ENCODE measurements around the gene RDH12. TPM values are rescaled to one million over a fixed set of nuclear protein-coding genes. Genes with fewer than 3 reads are reported as not detected.

Gene RDH12
- total and polyA plus RNA-seq, 2 donors (not counting 3 experiments of a cell fraction or from before 2014, with no cell fraction given) = not detected

- ChIA-PET CTCF (interaction anchor here (1.5 kb wide), 1 partner anchor 10 kb away, joined by 3 read pairs; no protein-coding TSS in a partner anchor), POLR2A (no interaction called here)
- no peak overlapping the region for H2AFZ ChIP-seq (ENCODE audit: low read depth, low read length)
- no peaks in the 10 kb centered on the region for H3K27me3 ChIP-seq (ENCODE audit: control insufficient read depth in 2 of 2, insufficient read depth in 2 of 2, low read length in 2 of 2)
- no peaks in the 10 kb centered on the region for H3K4me1 ChIP-seq (ENCODE audit: control insufficient read depth, extremely low read depth, insufficient read depth, low read length)
- intact Hi-C loops (cut with micrococcal nuclease) = no loop called here
- dilution Hi-C loops (cut with MboI; ENCODE audit: extremely low pct_ligation_motif_present, low sequenced_read_pairs) = no loop called here
- BruUV-seq (replicated peaks) = no TSS peak
- no peak overlapping the region for H3K4me3 ChIP-seq (replicated peaks in 1 of 3; ENCODE audit: insufficient read depth in 1 of 3, low read depth in 1 of 3, low read length in 3 of 3)
- H3K9me3 ChIP-seq (replicated peaks; ENCODE audit: control insufficient read depth, insufficient read depth, low read length) = no peaks in the 10 kb centered on the region
- FAIRE-seq = no peak
- H3K27ac ChIP-seq (ENCODE audit: insufficient read depth, low read depth, low read length) = no peak overlapping the region
- no peak for DNase-seq (ENCODE audit: low read depth, low spot score)
- no peaks in the 10 kb centered on the region for H3K79me2 ChIP-seq (ENCODE audit: control insufficient read depth, insufficient read depth, low read length)
- H3K9ac ChIP-seq (replicated peaks; ENCODE audit: extremely low read depth, insufficient read depth, low read length) = no peak overlapping the region
- H3K36me3 ChIP-seq (ENCODE audit: control insufficient read depth in 2 of 2, extremely low read depth in 1 of 2, insufficient read depth in 2 of 2, low read length in 2 of 2) = peaks cover 11 to 44% of the 10 kb centered on the region in 2 experiments
- no peak overlapping the region for H3K4me2 ChIP-seq (ENCODE audit: insufficient read depth, low read length)
- TF ChIP-seq MYC (IDR thresholded peaks at IDR 0.05; ENCODE audit: low read depth, low read length) = no peak
- no peak for TF ChIP-seq JUN (IDR thresholded peaks at IDR 0.05; ENCODE audit: borderline replicate concordance, insufficient read depth, insufficient read length, low read depth)
- no peak for TF ChIP-seq MAX (IDR thresholded peaks at IDR 0.05; ENCODE audit: insufficient read depth, insufficient read length)
- TF ChIP-seq GATA2 (IDR thresholded peaks at IDR 0.05; ENCODE audit: insufficient read depth, insufficient read length, low read depth, low read length) = no peak
- TF ChIP-seq EZH2 (IDR thresholded peaks at IDR 0.05; ENCODE audit: borderline replicate concordance, low read depth, low read length, severe bottlenecking) = no peak
- TF ChIP-seq POLR2A (IDR thresholded peaks at IDR 0.05; ENCODE audit: low read depth, low read length) = no peak
- no peak for TF ChIP-seq POLR2AphosphoS5 (IDR thresholded peaks at IDR 0.05; ENCODE audit: insufficient read depth, low read depth, low read length)
- no peak for TF ChIP-seq FOS (IDR thresholded peaks at IDR 0.05; ENCODE audit: borderline replicate concordance, insufficient read depth, low read length)
- no peak for TF ChIP-seq CTCF (IDR thresholded peaks at IDR 0.05; ENCODE audit: extremely low read depth in 1 of 2, insufficient read depth in 1 of 2, low read depth in 1 of 2, low read length in 2 of 2)
- no peaks in the 10 kb centered on the region for H3K9me1 ChIP-seq (replicated peaks; ENCODE audit: control insufficient read depth, extremely low read depth, insufficient read depth, low read length)
- no peaks in the 10 kb centered on the region for H4K20me1 ChIP-seq (replicated peaks; ENCODE audit: control insufficient read depth, extremely low read depth, insufficient read depth, low read length)
Measured at GRCh38 chr14:67757175-67757574, 55.5 kb downstream of the RDH12 start.
